Measurements from ENCODE around the gene GTF2F1. TPM values are rescaled to one million over a fixed set of nuclear protein-coding genes. Genes with fewer than 3 reads are reported as not detected.
"Not testable (repeated sequence)": the region's sequence is repeated elsewhere in the genome, so short reads cannot be mapped to it uniquely, and the experiment has no call there.

The GTF2F1 gene, protein sequence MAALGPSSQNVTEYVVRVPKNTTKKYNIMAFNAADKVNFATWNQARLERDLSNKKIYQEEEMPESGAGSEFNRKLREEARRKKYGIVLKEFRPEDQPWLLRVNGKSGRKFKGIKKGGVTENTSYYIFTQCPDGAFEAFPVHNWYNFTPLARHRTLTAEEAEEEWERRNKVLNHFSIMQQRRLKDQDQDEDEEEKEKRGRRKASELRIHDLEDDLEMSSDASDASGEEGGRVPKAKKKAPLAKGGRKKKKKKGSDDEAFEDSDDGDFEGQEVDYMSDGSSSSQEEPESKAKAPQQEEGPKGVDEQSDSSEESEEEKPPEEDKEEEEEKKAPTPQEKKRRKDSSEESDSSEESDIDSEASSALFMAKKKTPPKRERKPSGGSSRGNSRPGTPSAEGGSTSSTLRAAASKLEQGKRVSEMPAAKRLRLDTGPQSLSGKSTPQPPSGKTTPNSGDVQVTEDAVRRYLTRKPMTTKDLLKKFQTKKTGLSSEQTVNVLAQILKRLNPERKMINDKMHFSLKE
- 35.6 and 46.9 TPM in 2 replicates for total RNA-seq (2014; rRNA removed; shearing (Covaris generic))

DNA sequence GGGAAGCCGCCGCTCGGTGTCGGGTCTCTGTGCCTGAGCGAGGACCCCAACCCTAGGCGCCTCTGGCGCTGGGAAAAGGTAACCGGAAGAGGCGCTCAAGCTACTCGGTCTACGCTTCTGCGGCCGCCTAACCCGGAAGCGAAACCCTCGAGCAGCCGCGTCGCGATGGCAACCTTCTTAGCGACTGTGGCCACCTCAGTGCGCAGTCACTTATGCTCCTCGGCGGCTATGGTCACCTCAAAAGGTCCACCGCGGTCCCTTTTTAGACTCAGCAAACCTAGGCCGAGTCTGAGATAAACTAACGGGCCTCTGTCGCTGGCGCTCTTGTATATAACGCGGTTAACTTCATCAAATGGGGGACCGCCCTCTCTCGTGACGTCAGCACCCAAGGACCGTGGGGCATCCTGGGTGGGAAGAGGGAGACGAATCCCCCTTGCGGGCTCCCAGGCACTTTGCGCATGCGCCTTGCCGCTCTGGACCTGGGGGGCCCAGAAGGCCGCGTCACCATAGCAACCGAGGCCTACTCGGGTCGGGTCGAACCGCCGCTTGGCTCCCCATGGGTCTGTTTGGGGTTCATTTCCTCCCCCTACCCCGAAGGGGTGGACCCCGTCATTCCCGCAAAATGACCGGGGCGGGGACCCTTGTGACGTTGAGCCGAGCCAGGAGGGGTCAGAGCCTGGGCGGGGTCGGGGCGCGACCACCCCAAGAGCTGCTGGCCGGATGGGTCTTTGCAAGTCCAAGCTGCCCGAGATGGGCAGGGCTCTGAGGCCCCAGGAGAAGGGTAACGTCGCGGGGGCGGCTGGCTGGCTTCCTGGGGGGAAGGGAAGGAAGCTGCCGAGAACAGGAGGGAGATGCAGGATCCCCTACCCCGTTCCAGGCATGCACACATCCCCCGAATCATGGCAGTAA, at the start of gene GTF2F1:
Gene GTF2F1, minus strand, starts transcription at position 91 of the 909 bp plus-strand sequence. CDS start 169 bp downstream, outside the sequence.
- H3K4me3 ChIP-seq = peak within 1 kb of the TSS; percentile 71
- H3K27me3 ChIP-seq (replicated peaks) = no peaks in the 10 kb centered on the region
- peaks cover 39% of the 10 kb centered on the region for H3K36me3 ChIP-seq
- peak; percentile 97 to 99 for DNase-seq (ENCODE audit: low read depth in 1 of 2, low spot score in 2 of 2)
- H3K4me1 ChIP-seq (replicated peaks) = peaks cover 14% of the 10 kb centered on the region
- H3K27ac ChIP-seq = peak within 1 kb of the TSS; percentile 91
- no peaks in the 10 kb centered on the region for H3K9me3 ChIP-seq (replicated peaks)

DNA sequence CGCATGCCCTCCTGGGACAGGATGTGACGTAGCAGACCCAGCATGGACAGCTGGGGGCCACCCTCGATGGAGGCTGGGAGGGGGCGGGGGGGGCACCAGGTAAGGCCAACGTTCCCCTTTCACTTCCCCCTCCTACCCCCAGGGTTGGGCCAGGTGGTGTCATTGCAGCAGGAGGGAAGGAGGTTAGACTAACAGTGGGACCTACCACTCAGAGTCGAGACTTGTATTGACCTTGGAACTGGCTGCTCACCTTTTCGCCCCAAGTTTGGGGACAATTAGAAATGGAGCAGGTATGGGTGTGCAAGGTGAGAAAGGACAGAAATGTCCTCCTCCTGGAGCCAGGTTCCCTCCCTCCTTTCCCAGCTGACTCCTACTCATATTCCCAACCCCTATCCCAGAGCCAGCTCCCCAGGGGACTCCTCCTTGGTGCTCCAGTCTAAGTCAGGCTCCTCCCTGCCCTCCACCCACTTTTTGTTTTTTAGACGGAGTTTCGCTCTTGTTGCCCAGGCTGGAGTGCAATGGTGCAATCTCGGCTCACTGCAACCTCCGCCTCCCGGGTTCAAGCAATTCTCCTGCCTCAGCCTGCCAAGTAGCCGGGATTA, 49.2 kb upstream of the GTF2F1 start:
- no peak overlapping the region for H3K27ac ChIP-seq
- no peak for DNase-seq (ENCODE audit: low read depth in 1 of 2, low spot score in 2 of 2)
- no peak overlapping the region for H3K4me3 ChIP-seq
- no peaks in the 10 kb centered on the region for H3K4me1 ChIP-seq (replicated peaks)
- H3K36me3 ChIP-seq = no peaks in the 10 kb centered on the region
- H3K9me3 ChIP-seq (replicated peaks) = no peaks in the 10 kb centered on the region
- no peaks in the 10 kb centered on the region for H3K27me3 ChIP-seq (replicated peaks)

DNA sequence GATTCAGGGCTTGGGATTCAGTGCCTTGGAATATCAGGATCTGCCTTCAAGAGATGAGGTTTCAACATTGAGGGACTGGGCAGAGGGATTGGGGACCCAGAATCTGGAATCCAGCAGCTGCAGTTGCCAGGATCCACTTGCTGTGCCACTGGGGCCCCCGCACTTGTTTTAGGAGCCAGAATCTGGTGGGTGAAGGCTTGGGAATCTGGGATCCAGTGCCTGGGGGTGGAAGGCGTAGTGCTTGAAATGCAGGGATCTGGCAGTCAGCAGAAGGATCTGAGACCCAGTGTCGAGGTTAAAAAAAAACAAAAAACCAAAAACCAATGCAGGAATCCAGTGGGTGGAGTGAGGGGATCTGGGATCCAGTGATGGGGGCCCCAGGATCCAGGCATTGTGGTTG, 47.9 kb upstream of the GTF2F1 start:
- Histone ChIP-seq H3K27ac (no peak overlapping the region), H3K9me3 (replicated peaks) (no peaks in the 10 kb centered on the region), H3K4me1 (replicated peaks) (no peaks in the 10 kb centered on the region), H3K27me3 (replicated peaks) (no peaks in the 10 kb centered on the region), H3K36me3 (no peaks in the 10 kb centered on the region), H3K4me3 (no peak overlapping the region)
- no peak for DNase-seq (ENCODE audit: low read depth in 1 of 2, low spot score in 2 of 2)

DNA sequence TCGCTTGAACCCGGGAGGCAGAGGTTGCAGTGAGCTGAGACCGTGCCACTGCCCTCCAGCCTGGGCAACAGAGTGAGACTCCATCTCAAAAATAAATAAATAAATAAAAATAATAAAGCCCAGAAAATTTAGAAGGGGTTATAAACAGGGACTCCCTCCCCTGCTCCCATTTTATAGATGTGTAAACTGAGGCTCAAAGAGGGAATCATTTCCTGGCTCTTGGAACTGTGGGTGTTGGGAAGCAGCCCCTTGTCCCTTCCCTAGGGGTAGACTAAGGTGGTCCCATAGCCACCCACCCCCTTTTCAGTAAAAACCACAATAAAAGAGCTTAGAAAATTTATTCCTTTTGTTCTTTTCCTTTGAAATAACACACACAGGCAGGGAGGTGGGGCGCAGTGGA, 46.8 kb upstream of the GTF2F1 start:
- Histone ChIP-seq H3K4me3 (no peak overlapping the region), H3K27me3 (replicated peaks) (no peaks in the 10 kb centered on the region), H3K9me3 (replicated peaks) (no peaks in the 10 kb centered on the region), H3K27ac (no peak overlapping the region), H3K4me1 (replicated peaks) (no peaks in the 10 kb centered on the region), H3K36me3 (no peaks in the 10 kb centered on the region)
- no peak for DNase-seq (ENCODE audit: low read depth in 1 of 2, low spot score in 2 of 2)

DNA sequence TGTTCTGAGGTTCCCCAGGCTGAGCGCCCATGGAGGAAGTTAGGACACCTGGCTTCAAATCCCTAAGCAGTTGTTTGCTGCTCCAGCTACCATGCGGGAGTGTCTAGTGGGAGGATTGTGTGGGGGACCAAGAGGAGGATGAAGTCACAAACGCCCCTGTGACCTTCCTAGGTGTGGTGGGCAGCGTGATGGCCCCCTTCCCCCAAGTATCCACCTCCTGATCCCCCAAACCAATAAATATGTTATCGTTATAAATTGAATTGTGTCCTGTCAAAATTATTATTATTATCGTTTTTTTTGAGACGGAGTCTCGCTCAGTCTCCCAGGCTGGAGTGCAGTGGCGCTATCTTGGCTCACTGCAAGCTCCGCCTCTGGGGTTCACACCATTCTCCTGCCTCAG, 40.7 kb upstream of the GTF2F1 start, which contains the start of gene SLC25A41:
Gene SLC25A41, minus strand, starts transcription at position 101 of the 400 bp plus-strand sequence. Its CDS starts 70 bp downstream, at position 31.
- DNase-seq (ENCODE audit: low read depth in 1 of 2, low spot score in 2 of 2) = no peak
- H3K4me1 ChIP-seq (replicated peaks) = no peaks in the 10 kb centered on the region
- H3K9me3 ChIP-seq (replicated peaks) = no peaks in the 10 kb centered on the region
- H3K27me3 ChIP-seq (replicated peaks) = peaks cover 7% of the 10 kb centered on the region
- no peak within 1 kb of the TSS for H3K27ac ChIP-seq
- no peak within 1 kb of the TSS for H3K4me3 ChIP-seq
- no peaks in the 10 kb centered on the region for H3K36me3 ChIP-seq

DNA sequence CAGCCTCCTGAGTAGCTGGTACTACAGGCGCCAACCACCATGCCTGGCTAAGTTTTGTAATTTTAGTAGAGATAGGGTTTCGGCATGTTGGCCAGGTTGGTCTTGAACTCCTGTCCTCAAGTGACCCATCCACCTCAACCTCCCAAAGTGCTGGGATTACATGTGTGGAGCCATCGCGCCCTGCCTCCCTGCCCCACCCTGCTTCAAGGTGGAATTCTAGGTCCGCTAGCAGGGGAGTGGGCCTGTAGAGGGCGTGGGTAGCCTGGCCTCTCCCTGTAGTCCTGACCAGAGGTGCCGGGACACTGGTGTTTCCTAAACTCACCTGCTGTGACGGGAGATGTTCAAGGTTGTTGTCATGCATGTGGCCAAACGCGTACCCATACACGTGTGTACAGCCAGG, 40.2 kb upstream of the GTF2F1 start:
- Histone ChIP-seq H3K9me3 (replicated peaks) (no peaks in the 10 kb centered on the region), H3K27ac (no peak overlapping the region), H3K4me1 (replicated peaks) (no peaks in the 10 kb centered on the region), H3K4me3 (no peak overlapping the region), H3K27me3 (replicated peaks) (peaks cover 7% of the 10 kb centered on the region), H3K36me3 (no peaks in the 10 kb centered on the region)
- no peak for DNase-seq (ENCODE audit: low read depth in 1 of 2, low spot score in 2 of 2)

DNA sequence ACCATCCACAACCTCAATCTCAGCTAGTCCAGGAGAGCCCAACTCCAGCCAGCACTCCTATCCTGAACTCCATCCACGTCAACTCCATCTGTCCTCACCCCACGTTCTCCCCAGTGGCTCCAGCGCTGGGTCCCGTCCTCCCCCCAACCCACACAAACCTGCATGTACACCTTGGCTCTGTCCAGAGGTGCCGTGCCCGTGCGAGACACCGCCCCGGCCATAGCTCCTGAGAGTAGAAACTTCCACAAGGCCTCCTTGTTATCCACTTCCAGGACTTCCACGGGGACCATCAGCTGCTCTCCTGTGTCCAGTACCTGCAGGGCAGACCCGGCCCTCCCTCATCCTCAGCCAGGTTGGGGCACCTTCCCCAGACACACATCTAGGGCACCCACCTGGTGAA, 38.9 kb upstream of the GTF2F1 start:
- H3K9me3 ChIP-seq (replicated peaks) = no peaks in the 10 kb centered on the region
- H3K4me3 ChIP-seq = no peak overlapping the region
- DNase-seq (ENCODE audit: low read depth in 1 of 2, low spot score in 2 of 2) = no peak
- H3K27me3 ChIP-seq (replicated peaks) = peaks cover 7% of the 10 kb centered on the region
- no peaks in the 10 kb centered on the region for H3K36me3 ChIP-seq
- H3K27ac ChIP-seq = no peak overlapping the region
- no peaks in the 10 kb centered on the region for H3K4me1 ChIP-seq (replicated peaks)

DNA sequence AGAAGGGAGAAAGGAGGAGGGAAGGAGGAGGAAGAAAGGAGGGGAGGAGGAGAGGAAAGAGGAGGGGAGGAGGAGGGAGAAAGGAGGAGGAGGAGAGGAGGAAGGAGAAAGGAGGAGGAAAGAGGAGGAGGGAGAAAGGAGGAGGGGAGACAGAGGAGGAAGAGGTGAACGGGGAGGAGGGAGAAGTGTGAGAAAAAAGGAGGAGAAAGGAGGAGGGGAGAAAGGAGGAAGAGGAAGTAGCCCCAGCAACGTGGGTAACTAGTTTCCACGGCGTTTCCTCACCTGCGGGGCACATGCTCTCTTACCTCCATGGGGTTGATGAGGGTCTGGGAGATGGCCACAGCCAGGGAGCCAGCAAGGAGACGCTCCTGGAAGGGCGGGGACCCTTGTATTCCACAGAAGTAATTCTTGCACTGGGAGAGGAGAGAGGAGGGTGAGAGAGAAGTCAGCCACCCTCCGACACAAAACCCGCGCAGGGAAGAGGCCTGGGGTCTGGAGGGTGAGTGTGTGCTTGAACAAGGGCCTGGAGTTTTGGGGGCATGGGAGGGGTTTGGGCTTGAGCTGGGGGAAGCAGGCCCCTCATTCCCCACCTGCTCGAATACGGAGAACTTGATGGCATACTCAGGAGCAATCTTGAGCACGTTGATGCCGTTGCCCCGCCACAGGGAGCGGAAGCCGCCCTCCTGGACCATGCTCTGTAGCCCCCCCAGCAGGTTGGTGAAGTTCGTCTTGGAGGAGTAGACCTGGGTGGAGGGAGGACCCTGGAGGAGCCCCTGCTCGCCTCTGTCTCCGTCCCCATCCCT, 36.7 kb upstream of the GTF2F1 start:
- no peak for DNase-seq (ENCODE audit: low read depth in 1 of 2, low spot score in 2 of 2)
- Histone ChIP-seq H3K9me3 (replicated peaks) (no peaks in the 10 kb centered on the region), H3K27me3 (replicated peaks) (peaks cover 7% of the 10 kb centered on the region), H3K4me3 (no peak overlapping the region), H3K4me1 (replicated peaks) (peaks cover 5% of the 10 kb centered on the region), H3K27ac (no peak overlapping the region), H3K36me3 (no peaks in the 10 kb centered on the region)

DNA sequence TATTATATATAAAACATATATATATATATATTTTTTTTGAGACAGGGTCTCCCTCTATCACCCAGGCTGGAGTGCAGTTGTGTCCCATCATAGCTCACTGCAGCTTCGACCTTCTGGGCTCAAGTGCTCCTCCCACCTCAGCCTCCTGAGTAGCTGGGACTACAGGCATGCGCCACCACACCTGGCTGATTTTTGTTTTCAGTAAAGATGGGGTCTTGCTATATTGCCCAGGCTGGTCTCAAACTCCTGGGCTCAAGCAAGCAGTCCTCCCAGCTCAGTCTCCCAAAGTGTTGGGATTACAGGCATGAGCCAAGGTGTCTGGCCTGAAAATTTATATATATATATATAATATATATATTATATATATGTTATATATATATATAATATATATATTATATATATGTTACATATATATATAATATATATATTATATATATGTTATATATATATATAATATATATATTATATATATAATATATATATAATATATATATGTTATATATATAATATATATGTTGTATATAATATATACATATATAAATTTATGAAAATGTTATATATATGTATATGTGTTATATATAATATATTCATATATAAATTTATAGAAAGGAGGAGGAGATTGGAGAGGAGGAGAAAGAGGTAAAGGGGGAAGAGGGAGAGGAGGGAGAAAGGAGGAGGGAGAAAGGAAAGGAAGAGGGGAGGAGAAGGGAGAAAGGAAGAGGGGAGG, 35.9 kb upstream of the GTF2F1 start:
- not testable (repeated sequence) for DNase-seq (ENCODE audit: low read depth in 1 of 2, low spot score in 2 of 2)

DNA sequence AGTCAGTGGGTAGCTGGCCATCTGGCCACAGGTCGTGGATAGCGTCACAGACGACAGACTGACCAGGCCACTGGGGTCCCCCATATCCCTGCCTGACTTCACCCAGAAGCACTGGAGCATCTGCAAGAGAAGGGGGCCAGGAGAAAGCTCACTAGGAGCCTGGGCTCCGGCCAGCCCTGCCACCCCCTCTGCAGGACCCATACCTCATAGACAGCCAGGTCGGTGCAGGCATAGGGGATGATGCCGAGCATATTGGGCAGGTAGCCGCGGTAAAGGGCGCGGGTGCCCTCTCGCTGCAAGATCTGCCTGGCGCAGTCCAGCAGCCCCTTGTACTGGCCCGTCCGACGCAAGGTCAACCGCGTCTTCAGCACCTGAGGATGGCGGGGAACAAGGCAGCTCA, 34.2 kb upstream of the GTF2F1 start:
- H3K27ac ChIP-seq = no peak overlapping the region
- H3K27me3 ChIP-seq (replicated peaks) = peaks cover 7% of the 10 kb centered on the region
- no peak for DNase-seq (ENCODE audit: low read depth in 1 of 2, low spot score in 2 of 2)
- peaks cover 18% of the 10 kb centered on the region for H3K36me3 ChIP-seq
- H3K4me1 ChIP-seq (replicated peaks) = peaks cover 12% of the 10 kb centered on the region
- no peak overlapping the region for H3K4me3 ChIP-seq
- H3K9me3 ChIP-seq (replicated peaks) = no peaks in the 10 kb centered on the region

More for the DNA sequence above, 35.9 kb upstream of the GTF2F1 start:
- H3K4me1 ChIP-seq (replicated peaks); H3K36me3 ChIP-seq; H3K27me3 ChIP-seq (replicated peaks); H3K4me3 ChIP-seq; H3K27ac ChIP-seq; H3K9me3 ChIP-seq (replicated peaks): not testable (repeated sequence)

DNA sequence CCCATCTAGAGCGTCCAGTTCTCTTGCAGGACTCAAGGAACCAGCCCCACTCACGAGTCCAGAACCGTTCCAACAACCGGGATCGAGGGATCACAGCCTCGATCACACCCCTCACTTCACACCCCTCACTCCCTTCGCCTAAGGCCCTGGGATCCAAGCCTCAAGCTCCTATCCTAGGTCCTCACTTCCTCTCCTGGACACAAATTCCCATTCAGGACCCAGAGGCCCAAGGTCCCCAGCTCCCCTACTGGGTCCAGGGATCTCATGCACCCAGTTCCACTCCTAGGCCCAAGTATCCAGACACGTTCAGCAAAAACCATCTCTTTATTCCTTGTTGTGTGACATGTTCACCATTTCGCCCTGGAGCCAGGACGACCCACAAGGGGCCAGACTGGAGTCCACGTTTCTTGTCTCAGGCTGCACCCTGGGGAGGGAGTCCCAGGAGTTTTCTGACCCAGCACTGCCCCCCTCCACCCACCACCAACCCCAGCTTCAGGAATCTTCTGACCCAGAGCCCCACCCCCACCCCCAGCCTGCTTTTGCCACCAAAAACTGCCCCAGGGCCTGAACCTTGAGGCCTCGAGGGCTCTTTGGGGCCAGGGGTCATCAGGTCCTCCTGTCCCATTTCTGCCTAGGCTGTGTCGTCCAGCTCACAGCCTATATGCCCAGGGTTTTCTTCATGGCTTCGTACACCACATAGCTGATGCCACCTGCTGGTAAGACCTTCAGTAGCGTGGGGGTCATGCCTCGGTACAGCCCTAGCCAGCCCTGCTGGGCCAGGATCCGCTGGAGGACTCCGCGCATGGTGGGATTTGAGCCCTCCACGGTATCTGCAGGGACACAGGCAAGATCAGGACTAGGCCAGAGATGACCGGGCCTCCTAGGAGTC, 33.0 kb upstream of the GTF2F1 start:
- Histone ChIP-seq H3K27ac (0 out of 2 replicates have a peak overlapping the region, but pooled peaks have one; percentile 6), H3K9me3 (replicated peaks) (no peaks in the 10 kb centered on the region), H3K4me1 (replicated peaks) (peaks cover 12% of the 10 kb centered on the region), H3K36me3 (peaks cover 30% of the 10 kb centered on the region), H3K27me3 (replicated peaks) (peaks cover 7% of the 10 kb centered on the region), H3K4me3 (no peak overlapping the region)
- DNase-seq (ENCODE audit: low read depth in 1 of 2, low spot score in 2 of 2) = no peak

Measured in SJSA1 (cell line).